ENCODE results near the gene PDCL2.

DNA sequence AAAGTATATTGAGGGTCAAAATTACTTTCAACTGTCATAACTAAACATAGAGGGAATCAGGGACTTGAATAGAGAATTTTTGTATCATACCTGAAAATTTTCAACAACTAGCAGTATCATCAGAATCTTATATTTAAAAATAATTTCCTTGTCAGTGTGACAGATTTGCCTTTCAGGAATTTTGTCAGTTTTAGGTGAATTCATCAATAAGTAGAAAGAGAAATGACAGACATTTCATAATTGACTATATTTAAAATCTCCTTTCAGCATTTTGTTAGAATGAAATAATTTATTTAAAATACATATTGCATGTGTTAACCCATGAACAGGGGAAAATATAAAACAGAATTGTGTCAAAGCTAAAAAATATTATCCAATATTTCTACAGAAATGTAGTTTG, 8.6 kb upstream of the PDCL2 start:
- TF ChIP-seq, protein P1, sequence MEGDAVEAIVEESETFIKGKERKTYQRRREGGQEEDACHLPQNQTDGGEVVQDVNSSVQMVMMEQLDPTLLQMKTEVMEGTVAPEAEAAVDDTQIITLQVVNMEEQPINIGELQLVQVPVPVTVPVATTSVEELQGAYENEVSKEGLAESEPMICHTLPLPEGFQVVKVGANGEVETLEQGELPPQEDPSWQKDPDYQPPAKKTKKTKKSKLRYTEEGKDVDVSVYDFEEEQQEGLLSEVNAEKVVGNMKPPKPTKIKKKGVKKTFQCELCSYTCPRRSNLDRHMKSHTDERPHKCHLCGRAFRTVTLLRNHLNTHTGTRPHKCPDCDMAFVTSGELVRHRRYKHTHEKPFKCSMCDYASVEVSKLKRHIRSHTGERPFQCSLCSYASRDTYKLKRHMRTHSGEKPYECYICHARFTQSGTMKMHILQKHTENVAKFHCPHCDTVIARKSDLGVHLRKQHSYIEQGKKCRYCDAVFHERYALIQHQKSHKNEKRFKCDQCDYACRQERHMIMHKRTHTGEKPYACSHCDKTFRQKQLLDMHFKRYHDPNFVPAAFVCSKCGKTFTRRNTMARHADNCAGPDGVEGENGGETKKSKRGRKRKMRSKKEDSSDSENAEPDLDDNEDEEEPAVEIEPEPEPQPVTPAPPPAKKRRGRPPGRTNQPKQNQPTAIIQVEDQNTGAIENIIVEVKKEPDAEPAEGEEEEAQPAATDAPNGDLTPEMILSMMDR (conservative IDR thresholded peaks at IDR 0.05 in 1 of 2, IDR thresholded peaks at IDR 0.05 in 1 of 2; ENCODE audit: low read depth in 1 of 2, low read length in 2 of 2): no peak
- TF ChIP-seq EZH2 (IDR thresholded peaks at IDR 0.05; ENCODE audit: low read length, missing control alignments): no peak
